Loucy (cell line): Measurements from ENCODE around the gene MTMR12.

ENCODE experiments used
- EZH2phosphoT487 ChIP-seq: fragments of 200-600 bp; IDR thresholded peaks from 2 replicates; pipeline ENCODE4 v1.6.1; 2018; ENCODE audit warnings: antibody characterized with exemption, mild to moderate bottlenecking, moderate library complexity, borderline replicate concordance
- TF ChIP-seq, protein P1 (sequence below): fragments of 200-600 bp; sonication (generic); conservative IDR thresholded peaks from 2 replicates; pipeline ENCODE4 v1.5.1; 2014; ENCODE audit warnings: mild to moderate bottlenecking, antibody characterized with exemption, low read length

DNA sequence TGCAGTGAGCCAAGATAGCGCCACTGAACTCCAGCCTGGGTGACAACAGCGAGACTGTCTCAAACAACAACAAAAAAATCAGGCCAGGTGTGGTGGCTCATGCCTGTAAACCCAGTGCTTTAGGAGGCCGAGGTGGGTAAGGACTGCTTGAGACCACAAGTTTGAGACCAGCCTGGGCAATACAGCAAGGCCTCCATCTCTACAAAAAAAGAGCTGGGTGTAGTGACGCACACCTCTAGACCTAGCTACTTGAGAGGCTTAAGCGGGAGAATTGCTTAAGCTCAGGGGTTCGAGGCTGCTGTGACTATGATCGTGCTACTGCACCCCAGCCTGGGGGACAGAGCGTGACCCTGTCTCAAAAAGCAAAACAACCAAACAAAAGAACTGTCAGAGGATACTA lies 39.9 kb upstream of the MTMR12 start:
- TF ChIP-seq, protein P1, sequence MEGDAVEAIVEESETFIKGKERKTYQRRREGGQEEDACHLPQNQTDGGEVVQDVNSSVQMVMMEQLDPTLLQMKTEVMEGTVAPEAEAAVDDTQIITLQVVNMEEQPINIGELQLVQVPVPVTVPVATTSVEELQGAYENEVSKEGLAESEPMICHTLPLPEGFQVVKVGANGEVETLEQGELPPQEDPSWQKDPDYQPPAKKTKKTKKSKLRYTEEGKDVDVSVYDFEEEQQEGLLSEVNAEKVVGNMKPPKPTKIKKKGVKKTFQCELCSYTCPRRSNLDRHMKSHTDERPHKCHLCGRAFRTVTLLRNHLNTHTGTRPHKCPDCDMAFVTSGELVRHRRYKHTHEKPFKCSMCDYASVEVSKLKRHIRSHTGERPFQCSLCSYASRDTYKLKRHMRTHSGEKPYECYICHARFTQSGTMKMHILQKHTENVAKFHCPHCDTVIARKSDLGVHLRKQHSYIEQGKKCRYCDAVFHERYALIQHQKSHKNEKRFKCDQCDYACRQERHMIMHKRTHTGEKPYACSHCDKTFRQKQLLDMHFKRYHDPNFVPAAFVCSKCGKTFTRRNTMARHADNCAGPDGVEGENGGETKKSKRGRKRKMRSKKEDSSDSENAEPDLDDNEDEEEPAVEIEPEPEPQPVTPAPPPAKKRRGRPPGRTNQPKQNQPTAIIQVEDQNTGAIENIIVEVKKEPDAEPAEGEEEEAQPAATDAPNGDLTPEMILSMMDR, result no peak
- TF ChIP-seq EZH2phosphoT487, result no peak
